Stomach (tissue), 8 donors: ENCODE results near the gene KRABD2.
A peak's percentile ranks its signal among the peaks of the same experiment; 100 is the strongest.

Experiments used
- DNase-seq, 2 donors: peaks; one replicate each; pipeline versions ENCODE4 v3.0.0 to v3.0.0-alpha.2; 2013 to 2019
- H3K27ac ChIP-seq, 5 donors: fragments of 200-600 bp in 4 of 5; sonication (generic) in 4 of 5; one replicate each; pipeline ENCODE4 v1.5.1; 2013 to 2019; ENCODE audit warnings: mild to moderate bottlenecking in 1 of 5, moderate library complexity in 1 of 5
- H3K27me3 ChIP-seq, 3 donors: fragments of 200-600 bp; sonication (generic); one replicate each; pipeline ENCODE4 v1.5.1; 2017 to 2019; ENCODE audit warnings: mixed run types in 1 of 3
- H3K36me3 ChIP-seq, 4 donors: fragments of 200-600 bp; sonication (generic); 1 replicate in 3 of 4; 2 replicates in 1 of 4; pipeline ENCODE4 v1.5.1; 2016 to 2019
- H3K4me1 ChIP-seq, 4 donors: fragments of 200-600 bp; sonication (generic); one replicate each; pipeline ENCODE4 v1.5.1; 2016 to 2019
- H3K4me3 ChIP-seq, 4 donors: fragments of 200-600 bp; sonication (generic) in 3 of 4; one replicate each; pipeline ENCODE4 v1.5.1; 2016 to 2019; ENCODE audit warnings: mild to moderate bottlenecking in 1 of 4
- H3K9me3 ChIP-seq, 4 donors: fragments of 200-600 bp; sonication (generic); one replicate each; pipeline ENCODE4 v1.5.1; 2016 to 2019
- CTCF ChIP-seq, 7 experiments: fragments of 450-650 bp in 4 of 7; fragments of 200-600 bp in 3 of 7; sonication (generic) in 3 of 7; IDR thresholded peaks; one replicate each; pipeline ENCODE4 v1.5.1; 2016 to 2019; ENCODE audit warnings: antibody characterized with exemption in 7 of 7, control low read depth in 2 of 7, mild to moderate bottlenecking in 1 of 7
- EP300 ChIP-seq: sonication (generic); formaldehyde crosslinking; IDR thresholded peaks from one replicate; pipeline ENCODE4 v1.6.1; 2017; ENCODE audit warnings: antibody characterized with exemption
- POLR2A ChIP-seq, 4 donors: fragments of 450-650 bp; IDR thresholded peaks; one replicate each; pipeline ENCODE4 v1.6.1; 2016; ENCODE audit warnings: antibody characterized with exemption in 4 of 4, control low read depth in 2 of 4, mild to moderate bottlenecking in 1 of 4, moderate library complexity in 1 of 4
- POLR2AphosphoS5 ChIP-seq, 3 donors: sonication (generic); formaldehyde crosslinking; IDR thresholded peaks; one replicate each; pipeline ENCODE4 v1.6.1; 2016; ENCODE audit warnings: antibody characterized with exemption in 3 of 3
- WGBS, 5 donors: extraction: QIAGEN DNeasy Blood & Tissue Kit in 3 of 5; methylation state at CpG; one replicate each; pipeline versions ENCODE4 v1.1.5 to v1.1.7; 2013 to 2018; 5-methylcytosine and 5-hydroxymethylcytosine counted together
- intact Hi-C: fragments of 100-400 bp; cut with DNase I; formaldehyde crosslinking; loops from one replicate; pipeline ENCODE4 v1.15.1; 2023; ENCODE audit warnings: low total_unique reads
- donor health status: healthy with polysubstance abuse.
- donor health status: Bipolar disorder and iron deficiency.
- donor health status: healthy.

The KRABD2 gene

GRCh38 chr17:8345052-8345690 lies 31.3 kb downstream of the KRABD2 start:
- Histone ChIP-seq H3K27ac (peak overlapping the region in 2 of 5 donors; percentile 14 to 26), H3K4me1 (peaks cover 0 to 16% (median 13%) of the 10 kb centered on the region in 4 donors), H3K4me3 (no peak overlapping the region), H3K36me3 (no peaks in the 10 kb centered on the region), H3K27me3 (peaks cover 0 to 33% (median 0%) of the 10 kb centered on the region in 3 donors), H3K9me3 (no peaks in the 10 kb centered on the region)
- no peak for DNase-seq
- TF ChIP-seq CTCF (IDR thresholded peaks at IDR 0.05): no peak
- intact Hi-C loops: no loop called here
- 65 to 71% (median 70%) methylated on average over 6 of the region's 6 CpGs for WGBS, 5 donors

GRCh38 chr17:8341456-8341855 lies 35.0 kb downstream of the KRABD2 start:
- 63 to 83% (median 77%) methylated on average over 4 of the region's 4 CpGs for WGBS, 5 donors
- intact Hi-C loops: no loop called here
- Histone ChIP-seq H3K27ac (no peak overlapping the region), H3K36me3 (no peaks in the 10 kb centered on the region), H3K27me3 (peaks cover 0 to 13% (median 0%) of the 10 kb centered on the region in 3 donors), H3K4me3 (no peak overlapping the region), H3K9me3 (no peaks in the 10 kb centered on the region), H3K4me1 (peaks cover 0 to 12% (median 11%) of the 10 kb centered on the region in 4 donors)
- no peak for DNase-seq
- no peak for TF ChIP-seq POLR2AphosphoS5 (IDR thresholded peaks at IDR 0.05)
- no peak for TF ChIP-seq CTCF (IDR thresholded peaks at IDR 0.05)
- no peak for TF ChIP-seq POLR2A (IDR thresholded peaks at IDR 0.05)
- TF ChIP-seq EP300: no peak

- Histone ChIP-seq H3K4me3 (no peak within 1 kb of the TSS), H3K9me3 (no peaks in the 10 kb centered on the region), H3K4me1 (peaks cover 0 to 5% (median 0%) of the 10 kb centered on the region in 4 donors), H3K27ac (no peak within 1 kb of the TSS), H3K36me3 (no peaks in the 10 kb centered on the region), H3K27me3 (no peaks in the 10 kb centered on the region)
- DNase-seq: no peak
- intact Hi-C loops: no loop called here
- WGBS, 5 donors: 54 to 71% (median 66%) methylated on average over 2 of the region's 2 CpGs
- TF ChIP-seq EP300: no peak
- TF ChIP-seq POLR2AphosphoS5 (IDR thresholded peaks at IDR 0.05): no peak
- no peak for TF ChIP-seq POLR2A (IDR thresholded peaks at IDR 0.05)
These were observed 37.0 kb downstream of the KRABD2 start, which contains the start of gene ODF4 for GRCh38 chr17:8339540-8339939. Gene ODF4, plus strand, starts transcription at chr17:8339840. Its CDS starts 212 bp downstream, at chr17:8340052.

- H3K36me3 ChIP-seq: no peaks in the 10 kb centered on the region
- TF ChIP-seq POLR2AphosphoS5 (IDR thresholded peaks at IDR 0.05) (no peak), CTCF (IDR thresholded peaks at IDR 0.05) (no peak), POLR2A (IDR thresholded peaks at IDR 0.05) (no peak), EP300 (no peak)
- no peaks in the 10 kb centered on the region for H3K9me3 ChIP-seq
- H3K27ac ChIP-seq: no peak overlapping the region
- H3K4me3 ChIP-seq: no peak overlapping the region
- H3K27me3 ChIP-seq: no peaks in the 10 kb centered on the region
- peaks cover 0 to 5% (median 0%) of the 10 kb centered on the region in 4 donors for H3K4me1 ChIP-seq
- WGBS, 5 donors: 74 to 91% (median 87%) methylated on average over 4 to 5 of the region's 5 CpGs
- DNase-seq: no peak
- intact Hi-C loops: no loop called here
These were observed 37.8 kb downstream of the KRABD2 start for GRCh38 chr17:8338753-8339140.
